ENCODE results near the gene MRPL17.

DNA sequence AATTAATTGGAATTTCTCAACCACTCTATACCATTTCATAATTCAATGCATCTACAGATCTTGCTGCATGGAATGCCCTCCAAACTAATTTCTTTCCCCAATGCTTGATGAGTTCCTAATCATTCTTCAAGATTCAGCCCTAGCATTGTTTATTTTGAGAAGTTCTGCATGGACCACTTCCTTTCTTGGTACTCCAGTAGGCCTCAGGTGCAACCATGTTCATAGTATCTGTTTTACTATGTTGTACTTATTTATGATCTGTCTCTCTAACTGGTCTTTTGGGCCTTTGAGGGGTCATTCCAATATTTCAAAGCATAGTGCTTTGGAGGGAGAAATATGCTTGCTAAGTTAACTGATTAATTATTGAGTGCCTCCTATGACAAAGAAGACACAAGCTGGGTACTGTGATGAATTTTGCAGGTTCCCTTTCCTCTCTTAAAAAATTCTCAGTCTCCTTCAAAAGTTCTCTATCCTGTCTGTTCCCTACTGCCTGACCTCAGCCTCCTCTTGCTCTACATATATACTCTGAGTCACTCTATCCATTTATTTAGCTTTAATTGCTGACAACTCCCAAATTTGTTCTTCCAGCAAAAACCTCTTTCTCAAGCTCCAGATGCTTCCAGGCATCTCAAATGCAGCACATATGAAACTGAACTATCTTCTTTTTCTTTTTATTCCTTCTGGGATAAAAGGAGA, 9.5 kb downstream of the MRPL17 start:
- TF ChIP-seq, protein P1, sequence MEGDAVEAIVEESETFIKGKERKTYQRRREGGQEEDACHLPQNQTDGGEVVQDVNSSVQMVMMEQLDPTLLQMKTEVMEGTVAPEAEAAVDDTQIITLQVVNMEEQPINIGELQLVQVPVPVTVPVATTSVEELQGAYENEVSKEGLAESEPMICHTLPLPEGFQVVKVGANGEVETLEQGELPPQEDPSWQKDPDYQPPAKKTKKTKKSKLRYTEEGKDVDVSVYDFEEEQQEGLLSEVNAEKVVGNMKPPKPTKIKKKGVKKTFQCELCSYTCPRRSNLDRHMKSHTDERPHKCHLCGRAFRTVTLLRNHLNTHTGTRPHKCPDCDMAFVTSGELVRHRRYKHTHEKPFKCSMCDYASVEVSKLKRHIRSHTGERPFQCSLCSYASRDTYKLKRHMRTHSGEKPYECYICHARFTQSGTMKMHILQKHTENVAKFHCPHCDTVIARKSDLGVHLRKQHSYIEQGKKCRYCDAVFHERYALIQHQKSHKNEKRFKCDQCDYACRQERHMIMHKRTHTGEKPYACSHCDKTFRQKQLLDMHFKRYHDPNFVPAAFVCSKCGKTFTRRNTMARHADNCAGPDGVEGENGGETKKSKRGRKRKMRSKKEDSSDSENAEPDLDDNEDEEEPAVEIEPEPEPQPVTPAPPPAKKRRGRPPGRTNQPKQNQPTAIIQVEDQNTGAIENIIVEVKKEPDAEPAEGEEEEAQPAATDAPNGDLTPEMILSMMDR (IDR thresholded peaks at IDR 0.05): no peak
- no peak for TF ChIP-seq POLR2A (IDR thresholded peaks at IDR 0.05)

Measured in testis (tissue), 2 donors.